HepG2 (cell line): ENCODE data around the gene SRP72. TPM values are rescaled to one million over a fixed set of nuclear protein-coding genes. Genes with fewer than 3 reads are reported as not detected.
A peak's percentile ranks its signal among the peaks of the same experiment; 100 is the strongest.

ENCODE experiments used
- ATF1 ChIP-seq: IDR thresholded peaks from 2 replicates; pipeline ENCODE4 v1.6.1; 2016; ENCODE audit warnings: mild to moderate bottlenecking, control low read depth
- CC2D1A ChIP-seq: sonication (generic); formaldehyde crosslinking; IDR thresholded peaks from 2 replicates; pipeline ENCODE4 v1.8.1; 2023; ENCODE audit warnings: mild to moderate bottlenecking, missing genetic modification reagents
- CEBPG ChIP-seq: IDR thresholded peaks from 2 replicates; pipeline ENCODE4 v1.6.1; 2016
- DR1 ChIP-seq: sonication (generic); formaldehyde crosslinking; IDR thresholded peaks from 2 replicates; pipeline ENCODE4 v1.8.0; 2021; ENCODE audit warnings: mild to moderate bottlenecking, missing genetic modification reagents, inconsistent platforms
- ELF3 ChIP-seq: IDR thresholded peaks from 2 replicates; pipeline ENCODE4 v1.6.1; 2016; ENCODE audit warnings: missing genetic modification reagents, missing compliant biosample characterization
- GTF2F1 ChIP-seq: fragments of 150-350 bp; IDR thresholded peaks from 2 replicates; pipeline ENCODE4 v1.6.1; 2014; ENCODE audit warnings: low read length
- MAFF ChIP-seq: IDR thresholded peaks from 2 replicates; pipeline ENCODE4 v1.6.1; 2011; ENCODE audit warnings: low read depth, low read length, improper control_type of control experiment
- NPAS2 ChIP-seq: sonication (generic); formaldehyde crosslinking; IDR thresholded peaks from 2 replicates; pipeline ENCODE4 v1.8.0; 2022; ENCODE audit warnings: mild to moderate bottlenecking, missing genetic modification reagents, borderline replicate concordance
- SALL2 ChIP-seq: sonication (generic); formaldehyde crosslinking; IDR thresholded peaks from 2 replicates; pipeline ENCODE4 v1.8.1; 2023; ENCODE audit warnings: mild to moderate bottlenecking, missing genetic modification reagents, inconsistent platforms
- SATB2 ChIP-seq: sonication (generic); formaldehyde crosslinking; IDR thresholded peaks from 2 replicates; pipeline ENCODE4 v1.5.0; 2020; ENCODE audit warnings: missing genetic modification reagents
- SMYD3 ChIP-seq: sonication (generic); formaldehyde crosslinking; IDR thresholded peaks from 2 replicates; pipeline ENCODE4 v1.8.1; 2023; ENCODE audit warnings: mild to moderate bottlenecking, missing genetic modification reagents
- SRY ChIP-seq: sonication (generic); formaldehyde crosslinking; IDR thresholded peaks from 2 replicates; pipeline ENCODE4 v1.8.0; 2022; ENCODE audit warnings: mild to moderate bottlenecking, missing genetic modification reagents
- TBL1XR1 ChIP-seq: fragments of 150-350 bp; IDR thresholded peaks from 2 replicates; pipeline ENCODE4 v1.6.1; 2014; ENCODE audit warnings: borderline replicate concordance, low read length; ENCODE audit not compliant: partially characterized antibody
- THAP8 ChIP-seq: sonication (generic); formaldehyde crosslinking; IDR thresholded peaks from 2 replicates; pipeline ENCODE4 v1.5.1; 2020; ENCODE audit warnings: missing genetic modification reagents, mild to moderate bottlenecking, borderline replicate concordance
- ZBTB25 ChIP-seq: IDR thresholded peaks from 2 replicates; pipeline ENCODE4 v1.6.1; 2018; ENCODE audit warnings: missing genetic modification reagents
- ZBTB42 ChIP-seq: sonication (generic); formaldehyde crosslinking; IDR thresholded peaks from 2 replicates; pipeline ENCODE4 v1.5.0; 2020; ENCODE audit warnings: mild to moderate bottlenecking, missing genetic modification reagents
- ZNF382 ChIP-seq: sonication (generic); formaldehyde crosslinking; IDR thresholded peaks from 2 replicates; pipeline ENCODE4 v1.5.0; 2020; ENCODE audit warnings: missing genetic modification reagents, mild to moderate bottlenecking, borderline replicate concordance
- ZNF609 ChIP-seq: sonication (generic); formaldehyde crosslinking; IDR thresholded peaks from 2 replicates; pipeline ENCODE4 v1.4.0; 2020; ENCODE audit warnings: mild to moderate bottlenecking, missing genetic modification reagents, borderline replicate concordance
- ZNF639 ChIP-seq: conservative IDR thresholded peaks from 2 replicates; pipeline ENCODE4 v1.6.1; 2018; ENCODE audit warnings: missing genetic modification reagents
- ZNF83 ChIP-seq: sonication (generic); formaldehyde crosslinking; IDR thresholded peaks from 2 replicates; pipeline ENCODE4 v1.4.0; 2020; ENCODE audit warnings: missing genetic modification reagents, mild to moderate bottlenecking, borderline replicate concordance
- polyA plus RNA-seq, 8 experiments: library from polyadenylated mRNA; depleted of rRNA in 3 of 8; stranded (reverse) in 7 of 8; unstranded in 1 of 8; fragments of >200 nt; fragmentation: Illumina TruSeq in 4 of 8; extraction: Trizol in 4 of 8; gene quantifications; 2 replicates each; pipeline versions ENCODE4 v1.2.1 to v1.2.3, GENCODE V29; 2011 to 2016; ENCODE audit warnings: low read depth in 4 of 8, missing spikeins in 1 of 8, mixed read lengths in 1 of 8; ENCODE audit not compliant: insufficient read depth in 1 of 8
- total RNA-seq, 5 experiments: library from RNA; depleted of rRNA; stranded (reverse); fragments of >200 nt; fragmentation: Illumina TruSeq; extraction: Trizol; gene quantifications; 2 replicates each; pipeline ENCODE4 v1.2.3, GENCODE V29; 2016; ENCODE audit warnings: low read depth in 1 of 5

Gene SRP72
- total and polyA plus RNA-seq, 2 of the 13 experiments (the other 11 are each of a cell fraction or from before 2014, with no cell fraction given): 64.9 to 75.6 TPM

- TF ChIP-seq ZNF609 (CRISPR knock-in tag) (no peak), THAP8 (CRISPR knock-in tag) (no peak), MAFF (no peak), ZBTB42 (CRISPR knock-in tag) (no peak), SATB2 (CRISPR knock-in tag) (no peak), NPAS2 (CRISPR knock-in tag) (no peak), ZBTB25 (CRISPR knock-in tag) (peak; percentile 79; the same call in 1 of the 2 replicates), SRY (CRISPR knock-in tag) (peak; percentile 37; the same call in 1 of the 2 replicates), TBL1XR1 (no peak), GTF2F1 (0 out of 2 replicates have a peak, but pooled peaks have one; percentile 48), CC2D1A (CRISPR knock-in tag) (no peak), ZNF83 (CRISPR knock-in tag) (0 out of 2 replicates have a peak, but pooled peaks have one; percentile 66), ZNF382 (CRISPR knock-in tag) (no peak), SALL2 (CRISPR knock-in tag) (peak; percentile 23; the same call in 1 of the 2 replicates), ELF3 (peak; percentile 84), ZNF639 (CRISPR knock-in tag) (peak; percentile 65; the same call in 1 of the 2 replicates), ATF1 (CRISPR knock-in tag) (no peak), SMYD3 (CRISPR knock-in tag) (no peak), CEBPG (no peak), DR1 (CRISPR knock-in tag) (peak; percentile 64)
Observed at GRCh38 chr4:56467284-56468096, at the start of gene SRP72 (continued).
